Measurements from ENCODE around the gene ADRA2B. TPM values are rescaled to one million over a fixed set of nuclear protein-coding genes. Genes with fewer than 3 reads are reported as not detected.
A peak's percentile ranks its signal among the peaks of the same experiment; 100 is the strongest.

Gene ADRA2B
- total and polyA plus RNA-seq, 12 donors = 0.95 to 12.9 (median 3.3) TPM

DNA sequence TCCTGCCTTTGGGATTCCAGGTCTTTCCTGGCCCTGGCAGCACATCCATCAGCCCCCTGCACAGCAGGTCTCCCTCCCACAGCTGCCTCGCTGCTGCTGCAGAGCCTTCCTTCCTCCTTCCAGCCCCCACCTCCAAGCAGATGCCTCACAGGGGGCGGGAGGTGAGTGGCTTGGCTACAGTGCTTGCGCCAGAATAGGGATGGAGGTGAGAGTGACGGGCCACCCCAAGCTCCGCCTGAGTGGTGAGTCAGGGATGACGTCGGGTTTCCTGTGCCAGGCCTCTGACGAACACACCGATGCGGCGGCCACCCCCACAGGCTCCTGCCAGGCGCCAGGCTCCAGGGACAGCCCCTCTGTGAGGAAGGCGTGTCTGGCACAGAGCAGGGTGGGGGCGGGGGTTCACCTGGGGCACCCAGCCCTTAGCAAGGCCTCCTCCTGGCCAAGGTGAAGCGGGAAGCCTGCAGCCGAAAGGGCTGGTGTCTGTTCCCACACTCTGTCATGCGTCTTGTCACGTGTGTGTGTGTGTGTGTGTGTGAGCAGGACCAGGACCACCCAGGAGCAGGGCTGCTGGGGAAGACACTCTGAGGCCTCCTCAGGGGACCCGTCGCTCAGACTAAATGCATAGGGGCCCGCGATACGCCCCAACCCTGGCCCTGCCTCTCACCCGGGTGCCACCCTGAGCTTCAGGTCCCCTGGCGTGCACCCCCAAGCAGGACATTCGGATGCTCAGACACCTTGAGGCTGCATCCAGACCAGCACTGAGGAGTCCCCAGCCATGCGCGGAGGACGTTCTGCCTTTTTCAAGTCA lies 32.2 kb upstream of the ADRA2B start:
- TF ChIP-seq, protein P1, sequence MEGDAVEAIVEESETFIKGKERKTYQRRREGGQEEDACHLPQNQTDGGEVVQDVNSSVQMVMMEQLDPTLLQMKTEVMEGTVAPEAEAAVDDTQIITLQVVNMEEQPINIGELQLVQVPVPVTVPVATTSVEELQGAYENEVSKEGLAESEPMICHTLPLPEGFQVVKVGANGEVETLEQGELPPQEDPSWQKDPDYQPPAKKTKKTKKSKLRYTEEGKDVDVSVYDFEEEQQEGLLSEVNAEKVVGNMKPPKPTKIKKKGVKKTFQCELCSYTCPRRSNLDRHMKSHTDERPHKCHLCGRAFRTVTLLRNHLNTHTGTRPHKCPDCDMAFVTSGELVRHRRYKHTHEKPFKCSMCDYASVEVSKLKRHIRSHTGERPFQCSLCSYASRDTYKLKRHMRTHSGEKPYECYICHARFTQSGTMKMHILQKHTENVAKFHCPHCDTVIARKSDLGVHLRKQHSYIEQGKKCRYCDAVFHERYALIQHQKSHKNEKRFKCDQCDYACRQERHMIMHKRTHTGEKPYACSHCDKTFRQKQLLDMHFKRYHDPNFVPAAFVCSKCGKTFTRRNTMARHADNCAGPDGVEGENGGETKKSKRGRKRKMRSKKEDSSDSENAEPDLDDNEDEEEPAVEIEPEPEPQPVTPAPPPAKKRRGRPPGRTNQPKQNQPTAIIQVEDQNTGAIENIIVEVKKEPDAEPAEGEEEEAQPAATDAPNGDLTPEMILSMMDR (IDR thresholded peaks at IDR 0.05) = no peak
- no peak for TF ChIP-seq POLR2A (IDR thresholded peaks at IDR 0.05)
- Histone ChIP-seq H3K27ac (no peak overlapping the region), H3K9me3 (replicated peaks in 1 of 3) (no peaks in the 10 kb centered on the region), H3K36me3 (replicated peaks in 1 of 2) (no peaks in the 10 kb centered on the region), H3K4me1 (replicated peaks in 1 of 2) (peaks cover 16 to 27% of the 10 kb centered on the region in 2 donors), H3K4me3 (no peak overlapping the region), H3K27me3 (no peaks in the 10 kb centered on the region)
- DNase-seq = peak; percentile 60 to 91 (median 66)
- intact Hi-C loops (cut with DNase I) = loop anchor here in 1 of 2 donors (10.0 kb wide), 1 partner anchor 116 kb away; the partner anchor contains the start of genes CIAO1 and TMEM127
- 64 to 83% (median 68%) methylated on average over 12 to 29 of the region's 29 CpGs for WGBS, 4 donors

DNA sequence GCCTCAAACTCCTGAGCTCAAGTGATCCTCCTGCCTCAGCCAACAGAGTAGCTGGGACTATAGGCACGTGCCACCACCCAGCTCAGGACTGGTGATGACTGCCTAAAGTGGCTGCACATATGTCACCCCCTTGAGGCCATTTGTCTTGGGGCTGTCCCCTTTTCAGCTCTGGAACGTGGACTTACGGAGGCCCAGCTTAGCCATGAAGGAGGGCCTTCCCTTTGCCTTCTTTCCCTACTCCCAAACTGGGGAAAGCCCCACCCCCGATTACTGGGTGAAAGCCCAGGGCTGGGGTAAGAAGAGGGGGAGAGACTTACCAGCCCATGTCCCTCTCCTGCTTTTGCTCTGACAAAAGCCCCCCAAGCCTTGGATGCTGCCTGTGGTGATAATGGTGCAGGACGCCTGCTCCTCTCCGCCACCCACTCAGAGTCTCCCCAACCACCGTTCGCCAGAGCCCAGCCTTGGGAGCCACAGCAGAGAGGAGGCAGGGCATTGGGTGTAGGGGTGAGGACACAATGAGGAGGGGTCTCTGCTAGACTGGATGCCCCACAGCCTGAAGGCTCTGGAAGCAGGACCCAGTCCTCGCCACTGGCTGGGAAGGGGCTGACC lies 31.3 kb upstream of the ADRA2B start:
- WGBS, 4 donors = 82 to 92% (median 88%) methylated on average over 7 to 9 of the region's 9 CpGs

DNA sequence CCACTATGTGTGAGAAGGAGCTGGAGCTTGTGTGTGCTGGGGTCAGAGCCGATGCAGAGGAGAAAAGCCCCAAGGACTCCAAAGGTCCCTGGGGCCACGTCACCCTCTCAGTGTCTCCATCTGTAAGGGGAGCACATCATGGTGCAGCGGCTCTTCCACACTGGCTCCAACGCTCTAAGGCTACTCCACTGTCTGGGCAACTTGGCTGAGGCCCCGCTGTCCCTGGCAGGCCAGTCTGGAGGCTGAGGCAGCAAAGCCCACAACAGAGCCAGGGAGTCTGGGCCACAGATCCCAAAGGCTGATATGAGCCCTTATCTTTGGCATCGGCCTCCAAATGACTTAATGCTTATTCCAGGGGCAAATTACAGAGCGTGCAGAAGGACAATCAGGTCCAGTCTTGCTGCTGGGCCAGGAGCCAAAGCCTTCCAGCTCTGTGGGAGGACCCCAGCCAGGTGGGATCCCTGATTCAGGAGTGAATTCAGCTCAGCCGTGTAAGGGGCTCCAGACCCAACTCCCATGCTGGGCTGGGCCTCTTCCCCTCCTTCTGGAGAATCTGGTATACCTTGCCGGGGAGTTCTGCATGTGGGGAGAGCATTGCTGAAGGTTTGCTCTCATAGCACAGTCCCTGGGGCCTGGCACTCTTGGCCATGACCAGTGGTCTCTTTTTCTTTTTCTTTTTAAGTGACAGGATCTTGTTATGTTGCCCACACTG lies 30.7 kb upstream of the ADRA2B start:
- H3K27me3 ChIP-seq = no peaks in the 10 kb centered on the region
- H3K4me3 ChIP-seq = no peak overlapping the region
- DNase-seq = peak in 6 of 7 donors; percentile 77 to 88 (median 80)
- 47 to 74% (median 53%) methylated on average over 5 to 9 of the region's 9 CpGs for WGBS, 4 donors
- intact Hi-C loops (cut with DNase I) = loop anchor here in 1 of 2 donors (10.0 kb wide), 1 partner anchor 118 kb away; the partner anchor contains the start of genes CIAO1 and TMEM127
- TF ChIP-seq POLR2A (IDR thresholded peaks at IDR 0.05) = no peak
- TF ChIP-seq, protein P1 (IDR thresholded peaks at IDR 0.05) = no peak
- H3K27ac ChIP-seq = peak overlapping the region in 3 of 5 donors; percentile 36 to 61 (median 41)
- H3K4me1 ChIP-seq (replicated peaks in 1 of 2) = peaks cover 16 to 27% of the 10 kb centered on the region in 2 donors
- no peaks in the 10 kb centered on the region for H3K9me3 ChIP-seq (replicated peaks in 1 of 3)
- H3K36me3 ChIP-seq (replicated peaks in 1 of 2) = no peaks in the 10 kb centered on the region

More for the DNA sequence above, 31.3 kb upstream of the ADRA2B start:
- Histone ChIP-seq H3K27me3 (no peaks in the 10 kb centered on the region), H3K27ac (no peak overlapping the region), H3K36me3 (replicated peaks in 1 of 2) (no peaks in the 10 kb centered on the region), H3K9me3 (replicated peaks in 1 of 3) (no peaks in the 10 kb centered on the region), H3K4me1 (replicated peaks in 1 of 2) (peaks cover 16 to 27% of the 10 kb centered on the region in 2 donors), H3K4me3 (no peak overlapping the region)
- DNase-seq = no peak
- intact Hi-C loops (cut with DNase I) = loop anchor here in 1 of 2 donors (10.0 kb wide), 1 partner anchor 117 kb away; the partner anchor contains the start of genes CIAO1 and TMEM127
- TF ChIP-seq, protein P1 (IDR thresholded peaks at IDR 0.05) = no peak
- no peak for TF ChIP-seq POLR2A (IDR thresholded peaks at IDR 0.05)
